Measurements from ENCODE around the gene UCHL3. TPM values are rescaled to one million over a fixed set of nuclear protein-coding genes. Genes with fewer than 3 reads are reported as not detected.

UCHL3 gene
- total and polyA plus RNA-seq, 2 of the 8 experiments (the other 6 are each of a cell fraction or from before 2014, with no cell fraction given) = 33.0 to 61.1 TPM

GRCh38 chr13:75556961-75557360 lies 7.4 kb downstream of the UCHL3 start:
- no peak overlapping the region for H3K14ac ChIP-seq (ENCODE audit: insufficient read length)
- POLR2A ChIA-PET (ENCODE audit: partially characterized antibody) = no interaction called here
- no peak for FAIRE-seq
- no peak overlapping the region for H3K27ac ChIP-seq (ENCODE audit: low read depth, low read length)
- H3K4ac ChIP-seq (replicated peaks; ENCODE audit: insufficient read length, low read depth, low read length) = no peak overlapping the region
- H3K4me1 ChIP-seq (replicated peaks in 1 of 4; ENCODE audit: control insufficient read depth in 3 of 4, insufficient read depth in 4 of 4, low read length in 3 of 4) = 0 out of 7 replicates have a peak, but pooled peaks cover 0 to 3% (median 0%) of the 10 kb centered on the region in 4 experiments
- H4K20me1 ChIP-seq (replicated peaks in 1 of 2; ENCODE audit: control insufficient read depth in 1 of 2, insufficient read depth in 2 of 2, low read length in 2 of 2) = peaks cover 0 to 3% of the 10 kb centered on the region in 2 experiments
- DNase-seq (ENCODE audit: low read depth in 1 of 2, low spot score in 2 of 2) = no peak
- no peak overlapping the region for H4K91ac ChIP-seq (replicated peaks; ENCODE audit: insufficient read length, low read length)
- no peak overlapping the region for H3K4me2 ChIP-seq (ENCODE audit: insufficient read depth in 1 of 2, low read depth in 2 of 2, low read length in 2 of 2)
- WGBS, 2 experiments (ENCODE audit: extremely low coverage in 1 of 2, insufficient coverage in 1 of 2, insufficient read length in 1 of 2, insufficient replicate concordance in 2 of 2, low coverage in 1 of 2, low lambda C conversion rate in 2 of 2, missing lambda C conversion rate in 1 of 2) = 100% methylated on average over 2 of the region's 2 CpGs; no CpG with 5 or more reads in 1 of the 2 experiments
- H3K23ac ChIP-seq (ENCODE audit: insufficient read length) = no peak overlapping the region
- TF ChIP-seq USF2 (IDR thresholded peaks at IDR 0.05; ENCODE audit: low read length) = no peak
- TF ChIP-seq SRF (IDR thresholded peaks at IDR 0.05; ENCODE audit: low read depth, low read length) = no peak
- TF ChIP-seq TAF7 (optimal IDR thresholded peaks at IDR 0.05; ENCODE audit: borderline replicate concordance, low read depth, low read length) = no peak
- no peak for TF ChIP-seq SIN3A (conservative IDR thresholded peaks at IDR 0.05 in 1 of 2, IDR thresholded peaks at IDR 0.05 in 1 of 2; ENCODE audit: low read depth in 1 of 2, low read length in 2 of 2)
- no peak for TF ChIP-seq SUZ12 (IDR thresholded peaks at IDR 0.05; ENCODE audit: low read length)
- TF ChIP-seq ATF2 (IDR thresholded peaks at IDR 0.05; ENCODE audit: low read length) = no peak
- no peak for TF ChIP-seq BRCA1 (IDR thresholded peaks at IDR 0.05; ENCODE audit: low read depth, low read length)
- TF ChIP-seq GTF2F1 (IDR thresholded peaks at IDR 0.05; ENCODE audit: borderline replicate concordance, low read depth, low read length) = no peak
- no peak for TF ChIP-seq CBX8 (IDR thresholded peaks at IDR 0.05; ENCODE audit: borderline replicate concordance, low read depth, low read length)
- TF ChIP-seq CTBP2 (IDR thresholded peaks at IDR 0.05; ENCODE audit: borderline replicate concordance, insufficient read depth, insufficient read length, low read length) = no peak
- TF ChIP-seq CHD2 (IDR thresholded peaks at IDR 0.05; ENCODE audit: low read length) = no peak
- no peak overlapping the region for H3K4me3 ChIP-seq (ENCODE audit: extremely low read depth in 1 of 4, insufficient read depth in 2 of 4, low read depth in 3 of 4, low read length in 4 of 4)
- H2AFZ ChIP-seq (ENCODE audit: low read length) = no peak overlapping the region
- H3K79me1 ChIP-seq (ENCODE audit: low read depth, low read length) = no peaks in the 10 kb centered on the region
- H2BK12ac ChIP-seq (ENCODE audit: low read depth, low read length) = no peak overlapping the region
- H2BK5ac ChIP-seq (ENCODE audit: low read depth, low read length) = no peak overlapping the region
- no peaks in the 10 kb centered on the region for H3K9me3 ChIP-seq (ENCODE audit: insufficient read depth in 2 of 2, low read depth in 1 of 2, low read length in 1 of 2)
- peaks cover 0 to 11% (median 5%) of the 10 kb centered on the region in 4 experiments; a peak in 4 of 8 replicates for H3K36me3 ChIP-seq (ENCODE audit: control insufficient read depth in 2 of 4, insufficient read depth in 4 of 4, low read length in 3 of 4)
- H2BK20ac ChIP-seq (ENCODE audit: low read length) = no peak overlapping the region
- no peak overlapping the region for H2BK15ac ChIP-seq (ENCODE audit: low read length)
- H4K5ac ChIP-seq (ENCODE audit: insufficient read length, low read depth, low read length) = no peak overlapping the region
- no peak overlapping the region for H3K18ac ChIP-seq (ENCODE audit: extremely low read depth, low read length)
- no peak overlapping the region for H2AK5ac ChIP-seq (ENCODE audit: low read depth, low read length)
- no peaks in the 10 kb centered on the region for H3K27me3 ChIP-seq (replicated peaks in 1 of 4; ENCODE audit: control insufficient read depth in 3 of 4, extremely low read depth in 1 of 4, insufficient read depth in 3 of 4, low read length in 3 of 4)
- no peak overlapping the region for H3K56ac ChIP-seq (replicated peaks; ENCODE audit: insufficient read length, low read depth, low read length)
- CTCF ChIA-PET (ENCODE audit: partially characterized antibody) = interaction anchor here (1.1 kb wide), 1 partner anchor 460 kb away, joined by 4 read pairs; no protein-coding TSS in a partner anchor
- H2BK120ac ChIP-seq (replicated peaks; ENCODE audit: low read depth, low read length) = no peak overlapping the region
- H3K79me2 ChIP-seq (ENCODE audit: control insufficient read depth in 1 of 2, insufficient read depth in 2 of 2, low read length in 2 of 2) = peaks cover 0 to 19% of the 10 kb centered on the region in 2 experiments; a peak in 2 of 4 replicates
- H4K8ac ChIP-seq (ENCODE audit: extremely low read depth, insufficient read depth, low read length) = no peak overlapping the region
- H3K9ac ChIP-seq (replicated peaks in 1 of 4; ENCODE audit: extremely low read depth in 1 of 4, low read depth in 3 of 4, low read length in 3 of 4) = no peak overlapping the region
- H3K23me2 ChIP-seq (ENCODE audit: low read depth, low read length) = no peaks in the 10 kb centered on the region

Data from H1 (cell line).